Measurements from ENCODE around the gene DTX4. TPM values are rescaled to one million over a fixed set of nuclear protein-coding genes. Genes with fewer than 3 reads are reported as not detected.
A peak's percentile ranks its signal among the peaks of the same experiment; 100 is the strongest.
"Not testable (repeated sequence)": the region's sequence is repeated elsewhere in the genome, so short reads cannot be mapped to it uniquely, and the experiment has no call there.

Gene DTX4
- total RNA-seq, result 10 to 100 TPM in 1 of 4 donors, 1 to 10 TPM in 3; 8.3 to 11.5 (median 8.9) TPM

DNA sequence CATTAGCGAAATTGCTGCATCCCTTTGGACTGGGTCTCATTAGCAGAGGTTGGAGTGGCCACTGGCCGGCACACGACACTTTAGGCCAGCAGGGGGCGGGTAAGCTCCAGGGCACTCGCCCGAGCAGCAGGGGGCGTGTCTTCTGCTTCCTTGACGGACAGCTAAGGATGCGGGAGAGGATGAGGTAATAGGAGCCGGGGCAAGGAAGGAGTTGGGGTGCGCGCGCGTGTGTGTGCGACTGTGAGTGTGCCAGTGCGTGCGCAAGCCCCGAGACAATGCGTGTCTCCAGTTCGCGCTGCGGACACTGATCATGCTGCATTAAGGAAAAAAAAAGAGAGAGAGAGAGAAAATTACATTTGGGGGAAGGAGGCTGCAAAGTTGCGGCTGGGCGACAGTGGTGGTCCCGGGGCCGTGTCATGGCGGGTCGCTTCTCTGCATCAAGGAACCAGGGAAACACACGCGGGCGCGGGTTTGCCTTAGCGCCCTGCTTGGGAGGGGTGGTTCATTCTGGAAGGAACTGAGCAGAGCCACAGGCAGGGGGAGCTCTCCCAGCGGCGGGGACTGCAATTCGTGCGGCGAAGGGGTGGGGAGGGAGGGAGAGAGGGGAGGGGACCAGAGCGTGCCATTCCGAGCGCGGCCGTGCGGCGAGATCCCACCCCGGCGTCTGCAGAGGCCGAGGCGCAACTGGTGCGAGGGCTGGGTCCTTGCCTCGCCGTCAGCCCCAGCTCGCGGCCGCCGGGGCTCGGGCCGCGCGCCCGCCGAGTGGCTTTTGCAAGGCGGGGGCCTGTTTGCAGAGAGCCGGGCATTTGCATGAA lies at the start of gene DTX4:
Gene DTX4, plus strand, starts transcription at position 625 of the 815 bp plus-strand sequence. CDS start 464 bp downstream, outside the sequence.
- Histone ChIP-seq H3K27ac (peak within 1 kb of the TSS; percentile 53), H3K9me3 (no peaks in the 10 kb centered on the region), H3K4me1 (peaks cover 23% of the 10 kb centered on the region), H3K4me3 (peak within 1 kb of the TSS; percentile 70), H3K27me3 (no peaks in the 10 kb centered on the region), H3K36me3 (no peaks in the 10 kb centered on the region)
- under 1% methylated on average over 32 of the region's 64 CpGs for WGBS
- TF ChIP-seq POLR2A (IDR thresholded peaks at IDR 0.05) (no peak), POLR2AphosphoS5 (IDR thresholded peaks at IDR 0.05) (no peak), EP300 (IDR thresholded peaks at IDR 0.05) (no peak)
- TF ChIP-seq, protein P1, sequence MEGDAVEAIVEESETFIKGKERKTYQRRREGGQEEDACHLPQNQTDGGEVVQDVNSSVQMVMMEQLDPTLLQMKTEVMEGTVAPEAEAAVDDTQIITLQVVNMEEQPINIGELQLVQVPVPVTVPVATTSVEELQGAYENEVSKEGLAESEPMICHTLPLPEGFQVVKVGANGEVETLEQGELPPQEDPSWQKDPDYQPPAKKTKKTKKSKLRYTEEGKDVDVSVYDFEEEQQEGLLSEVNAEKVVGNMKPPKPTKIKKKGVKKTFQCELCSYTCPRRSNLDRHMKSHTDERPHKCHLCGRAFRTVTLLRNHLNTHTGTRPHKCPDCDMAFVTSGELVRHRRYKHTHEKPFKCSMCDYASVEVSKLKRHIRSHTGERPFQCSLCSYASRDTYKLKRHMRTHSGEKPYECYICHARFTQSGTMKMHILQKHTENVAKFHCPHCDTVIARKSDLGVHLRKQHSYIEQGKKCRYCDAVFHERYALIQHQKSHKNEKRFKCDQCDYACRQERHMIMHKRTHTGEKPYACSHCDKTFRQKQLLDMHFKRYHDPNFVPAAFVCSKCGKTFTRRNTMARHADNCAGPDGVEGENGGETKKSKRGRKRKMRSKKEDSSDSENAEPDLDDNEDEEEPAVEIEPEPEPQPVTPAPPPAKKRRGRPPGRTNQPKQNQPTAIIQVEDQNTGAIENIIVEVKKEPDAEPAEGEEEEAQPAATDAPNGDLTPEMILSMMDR (IDR thresholded peaks at IDR 0.05), result peak; percentile 81 to 96
- peak; percentile 95 for DNase-seq (ENCODE audit: low spot score in 2 of 2)

DNA sequence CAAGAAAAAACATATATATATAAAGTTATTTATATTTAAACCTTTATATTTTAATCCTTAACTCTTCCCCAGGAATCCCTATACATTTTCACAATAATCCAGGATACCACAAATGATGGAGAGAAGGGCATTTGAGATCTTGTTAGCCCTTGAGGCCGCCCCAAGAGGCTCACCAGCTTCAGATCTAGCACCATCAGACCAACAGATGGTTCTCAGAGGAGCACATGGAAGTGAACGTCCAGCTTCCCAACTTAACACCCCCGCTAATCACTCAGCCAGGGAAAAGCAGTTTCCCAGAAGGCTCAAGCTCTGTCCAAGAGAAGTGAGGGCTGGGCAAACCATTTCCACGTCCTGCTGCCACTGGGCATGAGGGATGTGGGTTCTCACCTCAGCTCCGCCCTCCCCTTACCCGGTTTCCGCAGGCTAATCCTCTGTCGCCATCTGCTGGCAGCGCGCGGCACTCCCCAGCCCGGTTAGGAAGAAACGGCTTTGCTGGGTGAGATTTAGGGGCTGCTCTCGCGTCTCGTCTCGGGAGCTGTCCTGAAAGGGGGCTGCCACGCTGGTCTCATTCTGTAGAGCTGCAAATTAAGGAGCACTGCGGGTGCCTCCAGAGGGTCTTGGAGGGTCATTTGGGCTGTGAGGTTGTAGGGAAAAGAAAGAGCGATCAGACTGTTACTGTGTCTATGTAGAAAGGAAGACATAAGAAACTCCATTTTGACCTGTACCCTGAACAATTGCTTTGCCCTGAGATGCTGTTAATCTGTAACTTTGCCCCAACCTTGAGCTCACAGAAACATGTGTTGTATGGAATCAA lies 36.1 kb upstream of the DTX4 start:
- Histone ChIP-seq H3K9me3 (no peaks in the 10 kb centered on the region), H3K36me3 (peaks cover 32% of the 10 kb centered on the region), H3K4me3 (no peak overlapping the region), H3K27me3 (no peaks in the 10 kb centered on the region), H3K4me1 (no peaks in the 10 kb centered on the region), H3K27ac (no peak overlapping the region)
- 24% methylated on average over 11 of the region's 20 CpGs for WGBS
- peak; percentile 88 to 92 for DNase-seq (ENCODE audit: low spot score in 2 of 2)
- TF ChIP-seq POLR2AphosphoS5 (IDR thresholded peaks at IDR 0.05), result no peak
- TF ChIP-seq, protein P1 (IDR thresholded peaks at IDR 0.05), result peak; percentile 70 to 98

DNA sequence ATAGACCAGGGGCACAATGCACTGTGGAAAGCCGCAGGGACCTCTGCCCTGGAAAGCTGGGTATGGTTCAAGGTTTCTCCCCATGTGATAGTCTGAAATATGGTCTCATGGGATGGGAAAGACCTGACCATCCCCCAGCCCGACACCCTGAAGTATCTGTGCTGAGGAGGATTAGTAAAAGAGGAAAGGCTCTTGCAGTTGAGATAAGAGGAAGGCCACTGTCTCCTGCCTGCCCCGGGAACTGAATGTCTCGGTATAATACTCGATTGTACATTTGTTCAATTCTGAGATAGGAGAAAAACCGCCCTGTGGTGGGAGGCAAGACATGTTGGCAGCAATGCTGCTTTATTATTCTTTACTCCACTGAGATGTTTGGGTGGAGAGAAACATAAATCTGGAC lies 35.4 kb upstream of the DTX4 start:
- not testable (repeated sequence) for H3K27me3 ChIP-seq; H3K4me1 ChIP-seq; DNase-seq (ENCODE audit: low spot score in 2 of 2); H3K27ac ChIP-seq; H3K9me3 ChIP-seq; H3K4me3 ChIP-seq
- peaks cover 26% of the 10 kb centered on the region for H3K36me3 ChIP-seq
- 87% methylated on average over 6 of the region's 6 CpGs for WGBS

DNA sequence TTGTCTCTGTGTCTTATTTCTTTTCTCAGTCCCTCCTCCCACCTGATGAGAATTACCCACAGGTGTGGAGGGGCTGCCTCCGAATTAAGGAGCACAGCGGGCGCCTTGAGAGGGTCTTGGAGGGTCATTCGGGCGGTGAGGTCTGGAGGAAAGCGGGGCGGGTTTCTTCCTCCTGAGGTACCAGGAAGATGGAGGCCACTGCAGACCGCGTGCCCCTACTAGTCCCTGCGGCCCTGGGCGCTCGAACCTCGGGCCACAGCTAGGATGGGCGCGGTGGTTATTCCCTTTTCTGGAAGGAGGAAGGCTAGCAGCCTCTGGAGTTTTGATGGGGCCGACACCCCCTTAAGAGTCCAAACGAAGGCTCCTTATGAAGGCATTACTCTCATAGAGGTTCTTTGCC lies 34.7 kb upstream of the DTX4 start:
- H3K36me3 ChIP-seq, result peaks cover 19% of the 10 kb centered on the region
- WGBS, result 93% methylated on average over 16 of the region's 17 CpGs

GRCh38 chr11:59138643-59139042 lies 33.3 kb upstream of the DTX4 start:
- peaks cover 10% of the 10 kb centered on the region for H3K36me3 ChIP-seq
- peaks cover 16% of the 10 kb centered on the region for H3K4me1 ChIP-seq
- 65% methylated on average over 2 of the region's 2 CpGs for WGBS
- H3K9me3 ChIP-seq, result no peaks in the 10 kb centered on the region
- no peak overlapping the region for H3K4me3 ChIP-seq
- no peak overlapping the region for H3K27ac ChIP-seq
- no peak for DNase-seq (ENCODE audit: low spot score in 2 of 2)
- H3K27me3 ChIP-seq, result no peaks in the 10 kb centered on the region
- TF ChIP-seq POLR2A (IDR thresholded peaks at IDR 0.05) (no peak), POLR2AphosphoS5 (IDR thresholded peaks at IDR 0.05) (no peak), EP300 (IDR thresholded peaks at IDR 0.05) (no peak)
- TF ChIP-seq, protein P1 (IDR thresholded peaks at IDR 0.05), result no peak

More for the DNA sequence above, 34.7 kb upstream of the DTX4 start:
- peaks cover 9% of the 10 kb centered on the region for H3K4me1 ChIP-seq
- no peaks in the 10 kb centered on the region for H3K9me3 ChIP-seq
- no peaks in the 10 kb centered on the region for H3K27me3 ChIP-seq
- no peak overlapping the region for H3K27ac ChIP-seq
- no peak for DNase-seq (ENCODE audit: low spot score in 2 of 2)
- TF ChIP-seq POLR2A (IDR thresholded peaks at IDR 0.05) (no peak), POLR2AphosphoS5 (IDR thresholded peaks at IDR 0.05) (no peak), EP300 (IDR thresholded peaks at IDR 0.05) (no peak)
- TF ChIP-seq, protein P1 (IDR thresholded peaks at IDR 0.05), result no peak
- no peak overlapping the region for H3K4me3 ChIP-seq
